G401 (cell line): ENCODE data around the gene KRT7. TPM values are rescaled to one million over a fixed set of nuclear protein-coding genes. Genes with fewer than 3 reads are reported as not detected.
A peak's percentile ranks its signal among the peaks of the same experiment; 100 is the strongest.

Source experiments
- DNase-seq: peaks from one replicate; pipeline ENCODE4 v3.0.0-alpha.2; 2015; ENCODE audit warnings: low spot score
- in situ Hi-C: cut with HindIII; loops from 2 replicates; pipeline ENCODE4 v1.10.0; 2016; ENCODE audit warnings: low sequenced_read_pairs, mixed read lengths
- total RNA-seq: library from RNA; depleted of rRNA; stranded (reverse); fragments of >200 nt; shearing (Covaris generic); gene quantifications from 2 replicates; pipeline ENCODE4 v1.2.3, GENCODE V29; 2014; rRNA removed

Gene KRT7
- 0.49 TPM in 1 of 2 replicates, not detected in the other for total RNA-seq

DNA sequence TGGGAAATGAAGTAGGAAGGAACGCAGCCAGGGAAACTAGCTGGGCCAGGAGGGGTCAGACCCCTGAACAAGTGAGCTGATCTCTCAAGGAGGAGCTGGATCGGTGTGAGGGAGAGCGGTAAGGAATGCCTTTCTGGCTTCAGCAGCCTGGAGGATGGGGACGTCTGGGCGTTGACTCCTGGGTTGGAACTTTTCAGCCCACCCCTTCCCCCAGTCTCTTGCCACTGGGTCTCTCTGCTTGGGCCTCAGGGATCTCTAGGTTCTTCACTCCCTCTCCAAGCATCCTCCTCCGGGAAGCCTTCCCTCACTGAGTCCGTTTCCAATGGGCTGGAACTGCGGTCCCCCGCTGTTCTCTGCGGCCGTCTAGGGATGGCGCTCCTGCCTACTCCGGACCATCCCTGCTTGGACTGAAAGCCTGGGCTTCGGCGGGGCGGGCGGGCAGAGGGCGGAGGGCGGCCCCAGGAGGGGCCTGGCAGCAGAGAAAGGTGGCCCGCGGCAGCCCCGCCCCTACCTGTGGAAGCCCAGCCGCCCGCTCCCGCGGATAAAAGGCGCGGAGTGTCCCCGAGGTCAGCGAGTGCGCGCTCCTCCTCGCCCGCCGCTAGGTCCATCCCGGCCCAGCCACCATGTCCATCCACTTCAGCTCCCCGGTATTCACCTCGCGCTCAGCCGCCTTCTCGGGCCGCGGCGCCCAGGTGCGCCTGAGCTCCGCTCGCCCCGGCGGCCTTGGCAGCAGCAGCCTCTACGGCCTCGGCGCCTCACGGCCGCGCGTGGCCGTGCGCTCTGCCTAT lies at the start of gene KRT7:
TSS of gene KRT7 (plus strand) at position 570 of the 788 bp plus-strand sequence. CDS start at position 624, 54 bp downstream.
- in situ Hi-C loops, result no loop called here
- DNase-seq, result no peak

DNA sequence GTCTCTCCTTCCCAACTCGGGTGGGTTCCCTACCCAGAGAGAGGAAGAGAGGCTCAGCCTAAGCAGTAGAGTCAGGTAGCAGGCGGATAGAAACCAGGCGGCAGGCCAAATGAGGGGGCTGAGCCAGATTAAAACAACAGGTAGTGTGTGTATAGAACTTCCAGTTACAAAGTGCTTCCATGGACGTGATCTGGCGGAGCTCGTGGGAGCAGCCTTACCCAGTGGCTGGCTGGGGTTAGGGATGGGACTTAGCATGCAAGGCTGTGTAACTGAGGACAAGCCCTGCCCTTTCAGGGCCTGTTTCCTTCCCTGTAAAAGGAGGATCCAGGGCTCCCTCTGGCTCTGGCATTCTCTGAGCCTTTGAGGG lies 49.5 kb upstream of the KRT7 start:
- peak; percentile 59 for DNase-seq
- in situ Hi-C loops, result no loop called here

DNA sequence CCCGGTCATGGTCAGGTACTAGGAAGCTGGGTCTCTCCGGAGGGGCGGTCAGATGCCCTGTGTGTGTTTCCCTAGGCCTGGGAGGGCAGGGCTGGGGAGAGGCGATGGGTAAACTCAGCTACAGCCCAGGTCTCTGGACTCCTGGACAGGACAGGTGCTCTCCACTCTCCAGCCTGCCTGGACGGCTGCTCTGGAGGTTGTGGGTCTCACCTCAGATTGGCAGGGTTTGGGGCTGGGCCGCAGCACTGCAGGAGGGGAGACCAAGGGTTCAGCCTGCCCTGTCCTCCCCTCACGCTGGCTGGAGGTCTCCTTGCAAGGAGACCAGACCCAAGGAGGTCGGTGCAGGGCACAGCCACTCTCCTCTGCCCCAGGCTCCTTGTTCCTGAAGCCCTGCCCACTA lies 49.1 kb upstream of the KRT7 start:
- no peak for DNase-seq
- in situ Hi-C loops, result no loop called here

DNA sequence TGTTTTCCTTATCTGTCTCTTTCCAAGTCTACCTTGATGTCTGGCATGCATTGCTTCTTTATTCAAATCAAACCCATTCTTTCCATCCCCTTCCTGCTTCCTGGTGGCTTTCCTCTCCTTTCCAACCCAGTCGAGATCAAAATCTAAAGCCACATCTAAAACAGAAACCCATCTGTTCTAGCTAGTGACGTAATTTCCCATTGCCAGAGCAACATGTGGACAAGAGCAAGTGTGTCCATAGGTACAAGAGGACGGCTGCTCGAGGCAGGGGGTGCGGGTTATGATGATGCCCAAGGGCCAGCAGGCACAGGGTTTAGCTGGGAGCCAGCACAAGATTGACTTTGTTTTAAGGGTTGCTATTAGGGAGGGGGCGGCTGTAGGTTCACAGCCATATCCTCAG lies 48.2 kb upstream of the KRT7 start:
- in situ Hi-C loops, result no loop called here
- DNase-seq, result no peak

DNA sequence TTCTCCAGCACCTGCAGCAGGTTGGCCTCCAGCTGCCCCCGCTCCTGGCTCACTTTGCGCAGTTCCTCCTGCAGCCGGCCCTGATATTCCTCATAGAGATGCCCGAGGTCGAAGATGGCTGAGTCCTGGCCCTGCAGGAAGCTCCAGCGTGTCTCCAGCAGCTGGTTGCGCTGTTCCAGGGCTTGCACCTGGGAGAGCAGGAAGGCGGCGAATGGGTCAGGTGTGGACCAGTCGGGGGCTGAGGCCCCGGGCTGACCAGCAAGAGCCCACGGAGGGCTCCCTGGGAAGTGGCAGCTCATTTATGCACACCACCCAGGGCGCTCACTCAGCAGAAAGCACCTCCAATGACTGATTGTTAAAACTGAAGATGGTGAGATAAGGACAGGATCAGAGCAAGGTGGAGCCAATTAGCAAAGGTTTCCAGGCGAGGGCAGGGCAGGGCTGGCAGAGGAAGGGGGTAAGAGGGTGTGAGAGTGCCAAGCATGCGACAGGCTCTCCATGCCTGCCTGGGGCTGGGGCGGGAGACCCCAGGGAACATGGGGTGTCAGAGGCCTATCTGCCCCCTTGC lies 47.6 kb upstream of the KRT7 start:
- no peak for DNase-seq
- in situ Hi-C loops, result no loop called here

DNA sequence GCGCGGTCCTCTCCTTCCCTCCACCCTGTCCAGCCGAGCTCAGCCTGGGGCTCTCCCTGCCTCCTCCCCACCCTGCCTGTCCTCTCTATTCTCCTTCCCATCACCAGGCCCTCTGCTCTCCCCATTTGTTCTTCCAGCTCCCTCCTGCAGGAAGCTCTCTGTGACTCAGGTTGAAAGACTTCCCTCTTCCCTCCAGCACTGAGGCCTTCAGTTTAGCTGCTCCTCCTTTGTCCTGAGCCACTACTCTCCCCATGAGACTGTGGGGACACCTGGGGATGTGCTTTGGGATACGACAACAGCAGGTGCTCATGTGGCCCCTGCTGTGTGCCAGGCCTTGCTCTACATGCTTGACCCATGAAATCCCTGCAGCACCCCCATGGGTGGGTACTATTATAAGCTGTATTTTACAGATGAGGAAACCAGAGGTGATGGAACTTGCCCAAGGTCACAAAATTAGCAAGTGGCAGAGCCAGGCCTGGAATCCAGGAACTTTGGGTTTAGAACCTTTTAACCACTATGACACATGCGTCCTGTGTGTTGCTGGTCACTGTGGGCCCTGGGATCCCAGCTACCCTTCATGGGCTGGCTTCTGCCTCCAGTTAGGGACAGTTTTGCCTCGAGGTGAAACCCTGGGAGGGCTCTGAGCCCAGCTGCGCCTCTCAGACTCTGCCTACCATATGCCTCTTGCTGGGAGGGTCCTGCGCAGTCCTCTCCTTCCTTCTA lies 46.8 kb upstream of the KRT7 start:
- in situ Hi-C loops, result no loop called here
- DNase-seq, result no peak

DNA sequence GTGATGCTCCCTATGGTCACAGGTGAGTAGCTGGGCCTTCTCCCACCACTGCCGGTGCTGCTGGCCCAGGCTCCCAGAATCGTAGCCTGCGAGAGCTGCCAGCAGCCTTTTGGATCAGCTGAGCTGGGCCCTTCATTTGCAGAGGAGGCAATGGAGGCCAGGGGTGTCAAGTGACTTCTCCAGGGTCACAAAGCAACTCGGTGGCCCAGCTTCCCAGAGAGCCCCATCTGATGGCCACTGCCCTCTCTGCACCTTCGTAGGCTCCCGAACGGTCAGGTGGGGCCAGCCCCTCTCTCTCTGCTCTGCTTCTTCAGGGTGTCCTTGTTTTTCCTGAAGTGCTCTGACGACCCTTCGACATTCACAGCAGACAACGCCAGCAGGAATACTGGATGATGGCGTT lies 45.8 kb upstream of the KRT7 start:
- DNase-seq, result no peak
- in situ Hi-C loops, result no loop called here

DNA sequence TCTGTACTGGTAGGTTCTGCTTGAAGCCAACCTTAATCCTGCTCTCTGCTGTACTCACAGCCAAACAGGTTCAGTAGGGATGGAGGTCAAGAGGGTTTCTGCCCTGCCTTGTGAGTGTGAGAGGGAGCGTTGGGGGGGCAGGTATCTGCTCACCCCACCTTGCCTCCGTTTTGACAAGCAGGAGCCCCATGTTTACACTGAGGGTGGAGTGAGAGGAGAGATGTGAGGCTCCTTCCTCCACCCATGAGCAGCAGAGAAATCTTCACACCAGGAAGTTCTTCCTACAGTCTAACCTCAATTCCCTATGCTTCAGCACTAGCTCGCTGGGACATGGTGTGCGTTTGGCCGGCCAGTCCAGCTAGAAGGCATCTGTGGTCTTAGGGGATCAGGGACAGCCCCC lies 45.4 kb upstream of the KRT7 start:
- DNase-seq, result no peak
- in situ Hi-C loops, result no loop called here

DNA sequence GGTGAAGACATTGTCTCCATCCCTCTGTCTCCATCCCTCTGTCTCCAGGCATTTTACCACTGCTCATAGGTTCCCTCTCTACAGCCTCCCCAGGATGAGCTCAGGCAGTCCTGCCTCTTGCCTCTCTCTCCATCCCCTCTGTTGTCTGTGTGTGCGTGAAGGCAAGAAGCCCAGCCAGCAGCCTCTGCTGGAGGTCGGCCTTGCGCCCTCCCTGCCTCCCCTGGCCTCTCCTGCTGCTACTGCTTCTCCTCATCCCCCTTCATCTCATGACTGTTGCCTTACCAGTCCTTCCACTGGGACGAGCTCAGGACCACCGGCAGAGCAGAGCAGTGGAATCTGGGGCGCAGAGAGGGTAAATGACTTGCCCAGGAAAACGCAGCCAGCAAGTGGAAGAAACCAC lies 44.4 kb upstream of the KRT7 start:
- DNase-seq, result no peak
- in situ Hi-C loops, result no loop called here

DNA sequence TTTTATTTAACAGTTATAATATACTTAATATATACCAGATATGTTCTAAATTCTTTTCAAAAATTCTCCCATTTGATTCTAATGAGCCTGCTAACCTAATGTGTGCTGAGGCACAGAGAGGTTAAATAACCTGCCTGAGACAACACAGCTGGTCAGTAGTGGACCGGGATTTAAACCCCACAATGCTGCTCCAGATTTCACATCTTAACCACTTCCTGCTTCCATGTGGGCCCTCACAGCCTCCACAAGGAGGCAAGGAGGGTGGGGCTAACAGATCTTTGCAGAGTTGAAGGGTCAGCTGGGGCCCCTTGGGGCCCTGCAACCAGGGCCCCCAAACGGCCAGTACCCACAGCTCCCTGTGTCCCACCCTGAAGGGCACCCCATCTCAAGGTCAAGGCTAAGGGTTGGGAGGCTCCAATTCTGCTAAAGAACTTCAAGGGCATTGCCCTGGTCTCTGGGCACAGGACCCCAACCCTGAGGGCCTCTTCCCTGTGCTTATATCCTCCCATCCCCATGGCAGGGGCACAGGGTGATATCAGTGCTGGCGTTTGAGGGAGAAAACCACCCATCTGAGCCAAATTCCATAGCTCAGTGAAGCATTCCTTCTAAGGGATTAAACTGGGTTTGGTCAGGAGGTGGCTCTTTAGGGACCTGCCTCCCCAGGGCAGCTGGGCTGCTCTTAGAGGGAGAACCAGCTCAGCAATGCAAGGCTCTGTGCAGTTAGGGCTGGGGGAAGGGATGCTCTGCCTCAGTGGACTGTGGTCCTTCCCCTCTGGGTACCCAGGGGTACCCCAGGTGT lies 43.5 kb upstream of the KRT7 start:
- in situ Hi-C loops, result no loop called here
- DNase-seq, result no peak

DNA sequence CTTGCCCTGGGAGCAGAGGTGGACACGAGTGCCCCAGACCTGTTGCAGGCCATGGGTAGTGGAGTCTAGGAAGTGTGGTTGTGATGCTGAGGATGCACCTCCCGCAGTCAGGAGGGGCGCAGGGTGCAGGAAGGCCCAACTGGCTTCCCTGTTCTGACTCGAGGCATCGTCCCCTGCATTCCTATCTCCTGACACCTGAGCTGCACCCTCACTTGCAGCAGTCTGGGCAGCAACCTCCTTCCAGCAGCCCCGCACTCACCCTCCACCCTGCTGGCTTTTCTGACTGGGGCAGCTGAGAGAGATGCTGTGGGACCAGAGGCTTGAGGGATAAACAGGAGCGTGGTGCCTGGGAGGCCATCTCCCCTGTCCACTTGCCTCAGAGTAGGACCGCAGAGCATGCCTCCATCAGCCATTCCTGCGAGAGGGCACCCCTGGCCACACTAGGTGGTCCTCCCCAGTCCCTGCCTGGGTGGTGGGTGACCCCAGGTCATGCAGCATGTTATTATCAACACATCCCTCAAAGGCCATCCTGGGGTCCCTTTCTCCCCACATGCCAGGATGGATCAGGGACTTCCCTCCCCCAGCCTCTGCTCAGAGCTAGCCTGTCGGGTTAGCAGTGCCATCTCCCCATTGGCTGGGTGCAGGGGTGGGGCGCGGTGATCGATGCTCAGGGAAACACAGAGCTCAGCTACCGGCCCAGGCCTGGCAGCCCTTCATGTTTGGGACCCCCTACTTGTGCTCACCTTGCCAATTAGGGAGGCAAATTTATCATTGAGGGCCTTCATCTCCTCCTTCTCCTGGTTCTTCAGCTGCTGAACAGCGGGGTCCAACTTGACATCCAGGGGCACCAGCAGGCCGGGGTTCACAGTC lies 41.9 kb upstream of the KRT7 start:
- in situ Hi-C loops, result no loop called here
- DNase-seq, result no peak

DNA sequence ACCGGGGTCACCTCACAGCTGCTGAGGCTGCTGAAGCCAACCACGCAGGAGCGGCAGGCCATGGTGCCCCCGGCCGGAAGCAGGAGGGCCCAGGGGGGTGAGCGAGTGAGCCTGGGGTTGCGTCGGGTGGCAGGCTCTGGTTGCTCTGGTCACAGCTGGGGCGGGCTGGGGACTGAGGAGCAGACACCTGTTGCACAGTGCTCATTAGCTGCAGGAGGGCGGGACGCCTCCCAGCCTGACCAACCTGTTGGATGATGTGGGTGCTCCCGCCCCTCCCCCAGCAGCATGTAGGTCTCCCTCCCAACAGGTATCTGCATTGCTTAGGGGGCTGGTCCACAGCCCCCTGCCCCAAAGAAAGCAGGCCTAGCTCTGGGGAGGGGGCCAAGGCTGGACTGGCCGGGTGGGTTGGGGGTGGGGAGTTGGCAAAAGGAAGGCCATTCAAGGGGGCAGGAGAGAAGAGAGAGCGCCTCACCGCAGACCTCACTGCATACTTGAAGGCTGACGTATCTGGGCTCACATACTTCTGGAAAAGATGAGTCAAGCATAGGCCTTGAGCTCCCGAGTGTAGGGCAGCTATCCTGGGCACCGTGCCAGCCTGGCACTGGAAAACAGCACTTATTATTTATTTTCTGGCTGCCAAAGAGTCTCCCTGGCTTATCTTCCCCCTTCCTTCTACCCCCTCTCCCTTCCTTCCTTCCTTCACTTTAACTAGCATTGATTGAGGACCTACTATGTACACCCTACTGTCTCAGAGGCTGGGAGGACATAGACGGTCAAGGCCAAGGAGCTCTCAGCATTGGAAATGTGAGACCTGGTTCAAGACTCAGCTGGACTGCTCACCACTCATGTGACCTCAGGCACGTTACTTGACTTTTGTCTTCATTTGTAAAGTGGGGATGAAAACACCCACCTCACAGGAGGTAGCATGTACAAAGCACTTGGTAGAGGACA lies 40.9 kb upstream of the KRT7 start, which contains the start of gene KRT80:
TSS of gene KRT80 (minus strand) at position 174 of the 951 bp plus-strand sequence. CDS start at position 62, 112 bp downstream.
- in situ Hi-C loops, result no loop called here
- no peak for DNase-seq

DNA sequence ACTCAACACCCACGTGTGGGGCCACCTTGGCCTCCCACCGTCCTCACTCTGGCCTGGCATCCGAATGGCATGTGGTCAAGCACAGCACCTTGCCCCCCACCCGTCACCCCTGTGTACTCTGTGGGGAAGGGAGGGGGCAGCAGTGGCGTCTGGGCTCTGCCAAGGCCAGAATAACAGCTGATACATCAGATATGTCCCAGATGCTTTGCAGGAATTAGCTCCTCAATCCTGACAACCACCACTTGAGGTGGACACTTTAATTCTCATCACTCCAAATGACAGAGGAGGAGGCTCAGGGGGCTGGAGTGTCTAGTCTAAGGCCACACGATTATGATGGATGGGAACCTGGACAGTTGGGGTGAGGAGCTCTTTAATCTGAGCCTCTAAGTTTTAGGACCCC lies 39.5 kb upstream of the KRT7 start:
- no peak for DNase-seq
- in situ Hi-C loops, result no loop called here

DNA sequence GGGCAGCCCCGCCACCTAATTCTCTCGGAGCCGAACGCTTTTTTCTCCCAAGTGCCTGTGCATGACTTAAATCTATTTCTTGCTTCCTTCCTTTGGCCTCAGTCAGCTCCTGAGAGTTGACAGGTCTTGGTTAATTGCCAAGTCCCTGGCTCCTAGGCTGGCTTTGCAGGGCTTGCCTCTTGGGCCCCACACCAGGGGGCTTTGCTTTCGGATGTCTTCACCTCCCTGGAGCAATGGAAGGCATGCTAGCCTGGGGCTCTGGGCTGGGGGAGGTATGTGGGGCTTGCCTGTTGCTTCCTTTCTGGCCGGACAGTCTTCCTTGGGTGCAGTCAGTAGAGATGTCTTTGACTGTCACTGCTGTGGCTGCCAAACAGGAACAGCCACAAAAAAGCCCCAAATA lies 39.1 kb upstream of the KRT7 start:
- DNase-seq, result no peak
- in situ Hi-C loops, result no loop called here

DNA sequence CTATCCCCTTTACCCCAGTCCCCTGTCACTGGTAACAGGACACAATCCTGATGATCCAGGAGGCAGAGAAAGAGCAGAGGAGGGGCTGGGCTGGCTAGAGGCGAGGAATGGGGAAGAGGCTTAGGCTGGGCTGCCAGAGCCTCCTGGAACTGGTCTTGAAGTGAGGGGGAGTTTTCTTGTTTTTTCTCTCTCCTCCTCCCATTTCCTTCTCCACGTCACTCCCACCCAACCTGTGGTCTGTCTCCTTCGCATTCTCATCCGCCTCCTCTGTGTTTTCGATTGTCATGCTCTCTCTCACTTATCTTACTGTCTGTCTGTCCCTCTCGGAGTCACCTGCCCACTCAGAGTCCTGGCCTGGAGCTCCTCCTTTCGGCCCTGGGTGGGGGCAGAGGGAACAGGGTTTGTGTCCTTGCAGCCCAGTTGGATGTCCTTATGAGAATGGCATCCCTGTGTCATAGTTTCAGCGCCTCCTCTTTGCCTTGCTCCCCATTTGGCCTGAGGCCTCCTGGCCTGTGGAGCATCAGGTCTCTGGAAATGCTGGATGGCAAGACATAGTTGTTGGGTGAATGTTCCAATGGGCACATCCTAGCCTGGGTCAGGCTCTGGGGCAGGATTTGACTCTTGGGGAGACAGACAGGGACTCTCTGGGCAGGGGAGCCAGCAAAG lies 37.8 kb upstream of the KRT7 start:
- in situ Hi-C loops, result no loop called here
- DNase-seq, result no peak

DNA sequence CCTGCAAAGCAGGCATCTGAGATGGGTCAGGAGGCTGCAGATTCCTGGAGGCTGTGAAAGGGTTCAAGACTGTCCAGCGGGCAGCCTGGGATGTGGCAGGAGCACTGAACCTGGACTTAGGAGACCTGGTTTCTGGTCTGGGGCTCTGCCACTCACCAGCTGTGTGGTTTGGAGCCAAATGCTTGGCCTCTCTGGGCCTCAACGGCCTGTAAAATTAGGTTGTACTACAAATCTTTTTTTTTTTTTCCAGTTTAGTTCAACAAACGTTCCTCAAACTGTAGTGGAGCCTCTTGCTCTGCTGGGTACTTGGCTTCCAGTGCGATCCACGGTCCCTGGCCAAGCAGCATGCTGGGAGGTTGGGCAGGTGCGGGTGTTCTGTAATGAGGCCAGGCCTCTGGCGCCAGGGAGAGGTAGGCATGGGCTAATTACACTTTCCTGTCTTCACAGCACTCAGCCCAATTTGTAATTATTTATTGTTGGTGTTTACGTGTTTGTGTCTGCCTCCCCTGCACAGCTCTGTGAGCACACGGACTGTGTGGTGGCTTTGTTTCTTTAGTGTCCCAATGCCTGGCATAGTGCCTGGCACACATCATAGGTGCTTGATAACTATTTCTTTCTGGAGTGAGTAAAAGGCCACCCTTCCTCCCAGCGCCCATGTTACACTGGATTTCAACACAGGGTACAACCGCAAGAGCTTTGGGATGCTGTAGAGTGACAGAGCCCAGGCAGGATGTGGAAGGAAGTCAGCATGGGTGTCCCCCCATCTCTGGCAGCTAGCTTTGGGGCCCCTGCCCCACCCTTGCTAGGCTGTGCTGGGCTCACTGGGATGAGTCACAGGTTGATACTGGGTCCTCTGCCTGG lies 35.4 kb upstream of the KRT7 start:
- in situ Hi-C loops, result no loop called here
- peak; percentile 84 for DNase-seq
